Measurements from ENCODE around the gene RSPO1.
"Not testable (repeated sequence)": the region's sequence is repeated elsewhere in the genome, so short reads cannot be mapped to it uniquely, and the experiment has no call there.

The RSPO1 gene, protein sequence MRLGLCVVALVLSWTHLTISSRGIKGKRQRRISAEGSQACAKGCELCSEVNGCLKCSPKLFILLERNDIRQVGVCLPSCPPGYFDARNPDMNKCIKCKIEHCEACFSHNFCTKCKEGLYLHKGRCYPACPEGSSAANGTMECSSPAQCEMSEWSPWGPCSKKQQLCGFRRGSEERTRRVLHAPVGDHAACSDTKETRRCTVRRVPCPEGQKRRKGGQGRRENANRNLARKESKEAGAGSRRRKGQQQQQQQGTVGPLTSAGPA

DNA sequence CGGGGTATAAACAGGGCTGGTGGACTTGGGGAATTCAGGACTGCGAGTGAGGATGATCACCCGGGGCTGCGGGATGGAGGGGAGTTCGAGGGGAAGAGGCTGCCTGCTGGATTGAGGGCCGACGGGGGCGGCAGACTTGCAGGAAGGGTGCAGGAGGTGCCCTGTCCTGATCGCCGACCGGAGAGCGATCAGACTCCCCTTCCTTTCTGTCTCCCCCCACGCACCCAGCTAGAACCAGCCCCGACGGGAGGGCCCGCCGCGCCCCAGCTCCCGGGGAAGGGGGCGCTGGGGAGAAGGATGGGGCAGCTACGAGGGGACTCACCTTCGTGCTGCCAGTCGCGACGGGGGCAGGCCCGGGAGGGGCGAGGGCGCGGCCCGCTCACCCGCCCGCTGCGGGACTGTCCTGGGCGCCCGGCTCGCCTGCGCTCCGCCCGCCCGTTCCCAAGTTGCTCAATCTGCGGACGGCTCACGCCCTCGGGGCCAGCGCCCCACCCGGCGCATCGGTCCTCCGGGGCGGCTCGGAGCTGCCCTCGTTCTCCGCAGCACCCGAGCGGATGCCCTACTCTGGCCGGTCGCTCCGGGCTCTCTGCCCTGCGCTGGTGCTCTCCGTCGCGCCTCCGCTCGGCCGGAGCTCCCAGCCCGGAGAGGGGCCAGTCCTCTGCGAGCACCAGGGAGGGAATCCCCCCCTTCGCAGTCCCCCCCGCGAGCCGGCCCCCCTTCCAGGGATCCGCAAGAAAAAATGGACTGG lies at the start of gene RSPO1:
RSPO1 (minus strand) TSS at position 649 of the 748 bp plus-strand sequence. CDS start 5,231 bp downstream, outside the sequence.
- no peak for DNase-seq

DNA sequence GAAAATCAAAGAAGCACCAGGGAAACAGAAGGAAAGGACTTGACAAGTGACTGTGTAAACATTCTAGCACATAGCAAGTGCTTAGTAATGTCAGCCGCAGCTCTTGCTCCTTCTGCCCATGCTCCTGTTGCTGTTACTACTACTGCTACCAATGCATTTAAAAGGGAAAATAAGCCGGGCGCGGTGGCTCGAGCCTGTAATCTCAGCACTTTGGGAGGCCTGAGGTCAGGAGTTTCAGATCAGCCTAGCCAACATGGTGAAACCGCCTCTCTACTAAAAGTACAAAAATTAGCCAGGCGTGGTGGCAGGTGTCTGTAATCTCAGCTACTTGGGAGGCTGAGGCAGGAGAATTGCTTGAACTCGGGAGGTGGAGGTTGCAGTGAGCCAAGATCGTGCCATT lies 49.5 kb upstream of the RSPO1 start:
- not testable (repeated sequence) for DNase-seq

DNA sequence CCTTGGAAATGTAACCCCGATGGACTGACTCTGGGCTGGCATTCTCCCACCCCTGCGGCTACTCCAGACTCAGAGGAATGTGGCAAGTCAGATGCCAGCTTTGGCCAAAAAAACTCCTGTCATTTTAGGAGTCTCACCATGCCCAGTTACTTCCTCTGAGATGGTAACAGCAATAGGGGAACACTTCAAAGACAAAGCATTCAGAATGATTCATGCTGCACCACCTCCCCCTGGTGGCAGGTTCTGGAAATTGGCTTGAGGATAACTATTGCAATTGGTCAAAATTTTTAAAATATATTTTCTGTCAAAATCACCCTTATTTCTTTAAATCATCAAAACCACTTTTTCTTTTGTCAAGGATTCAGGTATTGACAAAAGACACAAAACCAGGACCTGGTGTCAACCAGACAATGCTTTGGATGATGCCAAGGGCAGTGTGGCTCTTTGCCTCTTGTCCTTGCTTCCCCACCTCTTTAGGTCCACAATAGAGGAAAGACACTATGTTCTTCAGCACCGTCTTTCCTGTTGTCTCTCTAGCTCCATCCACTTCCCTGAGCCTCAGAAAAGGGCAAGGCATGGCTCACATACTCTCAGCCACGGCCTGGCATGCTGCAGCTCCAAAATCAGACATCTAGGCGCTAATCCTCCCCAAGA lies 47.8 kb upstream of the RSPO1 start:
- DNase-seq = peak; percentile 47

DNA sequence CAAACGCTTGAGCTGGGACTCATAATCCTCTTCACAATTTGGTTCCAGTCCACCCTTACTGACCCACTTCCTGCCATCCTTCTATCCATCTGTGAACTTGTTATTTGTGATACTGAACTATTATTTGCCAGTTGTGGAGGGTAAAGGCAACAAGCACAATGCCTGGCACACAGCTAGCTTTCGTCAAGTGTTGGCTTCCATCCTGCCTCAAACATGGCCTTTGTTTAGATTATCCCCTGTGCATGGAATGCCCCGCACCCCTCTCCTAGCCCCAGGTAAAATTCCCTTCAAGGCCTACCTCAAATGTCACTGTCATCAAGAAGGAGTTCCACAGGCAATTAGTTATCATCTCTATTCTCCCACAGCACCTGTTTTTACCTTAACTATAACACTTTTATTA lies 46.2 kb upstream of the RSPO1 start:
- no peak for DNase-seq

DNA sequence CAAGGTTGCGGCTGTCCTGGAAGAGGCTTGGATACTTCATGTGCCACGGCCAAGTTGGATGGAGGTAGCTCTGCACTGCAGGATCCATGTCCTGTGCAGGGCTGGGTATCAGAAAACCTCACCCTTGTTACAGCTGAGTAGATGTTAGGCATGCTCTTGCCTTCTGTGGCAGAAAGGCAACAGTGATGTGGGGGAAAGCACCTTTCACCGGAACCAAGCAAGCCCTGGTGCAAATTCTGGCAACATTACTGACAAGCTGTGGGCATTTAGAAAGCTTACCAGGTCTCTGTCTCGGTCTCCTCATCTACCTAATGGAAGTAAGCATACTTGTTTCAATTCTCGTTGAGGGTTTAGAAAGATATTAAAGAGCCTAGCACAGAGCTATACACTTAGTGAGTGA lies 43.1 kb upstream of the RSPO1 start:
- no peak for DNase-seq

DNA sequence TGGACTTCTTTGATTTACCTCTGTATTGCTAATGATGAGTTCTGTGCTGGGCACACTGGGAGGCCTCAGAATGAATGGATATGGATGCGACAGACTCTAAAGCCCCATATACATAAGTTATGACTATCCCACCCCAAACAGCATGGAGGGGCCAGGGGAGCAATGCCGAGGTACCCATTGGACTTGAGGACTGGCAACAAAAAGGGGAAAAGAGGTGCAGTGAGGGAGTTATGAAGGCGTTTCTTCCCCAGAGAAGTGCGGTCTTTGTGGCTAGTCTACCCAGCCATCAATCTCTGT lies 42.4 kb upstream of the RSPO1 start:
- no peak for DNase-seq

DNA sequence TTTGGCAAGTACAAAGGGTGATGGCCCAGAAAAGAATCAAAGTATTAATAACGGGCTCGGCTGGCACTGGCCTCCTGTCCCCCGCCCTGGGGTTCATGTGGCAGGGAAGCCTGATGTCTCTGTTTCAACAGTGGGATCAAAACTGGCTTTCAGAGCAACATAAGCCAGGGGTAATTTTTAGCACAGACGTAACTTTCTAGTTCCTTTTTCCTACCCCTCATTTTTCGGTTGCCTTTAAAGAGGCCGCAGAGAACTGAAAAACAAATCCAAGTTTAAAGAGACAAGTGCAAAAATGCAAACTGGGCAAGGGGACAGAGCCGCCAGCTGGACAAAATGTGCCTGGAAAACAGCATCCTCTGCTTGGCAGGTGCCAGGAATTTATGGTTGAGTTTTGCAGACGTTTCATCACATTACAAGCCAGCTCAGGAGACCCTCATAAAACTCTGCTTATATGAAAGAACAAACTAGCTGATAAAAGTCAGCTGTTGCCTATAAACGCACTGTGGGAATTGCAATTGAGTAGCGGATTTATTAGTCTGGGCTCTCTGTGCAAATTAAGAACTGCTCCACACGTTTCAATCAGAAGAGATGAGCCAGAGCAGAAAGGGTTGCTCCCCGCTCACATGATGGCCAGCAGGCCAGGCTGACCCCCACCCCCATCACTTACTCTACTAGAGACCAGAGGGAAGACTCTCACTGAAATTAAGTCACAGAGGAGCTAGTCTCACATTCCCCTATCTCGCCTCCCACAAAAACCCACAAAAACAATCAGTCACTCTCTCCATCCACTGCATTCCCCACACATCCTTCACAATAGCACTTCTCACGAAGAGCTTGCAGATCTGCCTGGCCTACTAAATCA lies 41.8 kb upstream of the RSPO1 start:
- DNase-seq = no peak

DNA sequence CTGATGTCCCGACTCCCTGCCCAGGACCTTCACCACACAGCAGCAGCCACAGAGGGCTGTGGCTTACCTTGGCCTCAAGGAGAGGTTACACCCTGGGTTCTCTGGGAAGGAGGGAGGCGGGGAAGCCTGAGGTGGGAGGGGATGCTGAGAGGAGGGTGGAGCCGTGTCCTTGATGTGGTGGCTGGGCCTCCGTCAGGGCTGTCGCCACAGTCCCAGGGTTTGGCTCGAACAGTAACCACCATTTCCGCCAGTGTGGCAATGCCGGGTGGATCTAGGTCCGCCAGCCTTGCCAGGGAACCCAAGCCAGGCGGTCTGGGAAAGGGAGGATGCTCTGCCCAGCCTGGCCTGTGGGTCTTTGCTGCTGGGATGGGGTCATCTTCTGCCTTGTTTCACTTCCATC lies 39.2 kb upstream of the RSPO1 start:
- no peak for DNase-seq

DNA sequence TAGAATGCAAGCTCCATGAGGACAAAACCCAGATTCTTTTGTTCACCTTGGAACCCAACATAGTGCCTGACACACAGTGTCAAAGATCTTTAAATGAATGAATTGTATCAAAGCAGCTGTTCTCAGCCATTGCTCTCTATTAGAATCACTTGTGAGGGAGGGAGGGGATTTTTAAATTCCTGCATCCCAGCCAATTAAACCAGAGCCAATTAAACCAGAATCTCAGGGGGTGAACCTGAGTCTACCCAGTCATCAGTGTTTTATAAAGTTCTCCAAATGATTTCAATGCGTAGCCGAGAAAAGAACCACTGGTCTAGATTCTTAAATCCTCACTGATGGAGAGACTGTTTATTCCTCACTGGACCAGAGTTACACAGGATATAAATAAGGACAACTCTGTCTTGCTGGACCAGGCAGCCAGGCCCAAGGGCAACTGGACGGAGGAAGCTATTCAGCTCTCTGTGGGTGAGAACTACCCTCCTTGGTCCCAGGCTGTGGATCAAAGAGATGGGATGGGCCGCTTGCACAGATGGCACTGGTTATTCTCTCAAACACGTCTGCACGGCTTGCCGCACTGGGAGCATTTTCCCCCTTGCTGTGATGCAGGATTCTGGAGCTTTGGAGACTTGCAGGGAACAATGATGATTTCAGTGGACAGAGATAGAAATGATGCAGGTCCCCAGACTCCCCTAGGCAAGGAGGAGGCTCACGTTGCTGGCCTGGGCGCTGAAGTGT lies 37.6 kb upstream of the RSPO1 start:
- DNase-seq = no peak

DNA sequence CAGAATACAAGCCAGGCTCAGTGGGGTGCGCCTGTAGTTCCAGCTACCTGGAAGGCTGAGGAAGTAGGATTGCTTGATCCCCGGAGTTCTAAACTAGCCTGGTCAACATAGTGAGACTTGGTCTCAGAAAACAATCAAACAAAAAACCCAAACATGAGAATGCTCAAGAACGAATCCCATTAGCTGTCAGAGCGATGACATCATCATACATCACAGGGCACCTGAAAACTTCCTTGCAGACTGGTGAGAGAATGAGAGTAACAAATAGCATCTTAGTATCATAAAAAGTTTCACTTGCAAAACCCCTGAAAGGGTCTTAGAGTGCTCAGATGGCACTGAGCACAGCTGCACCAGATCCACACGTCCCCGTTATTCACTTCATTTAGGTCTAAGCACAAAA lies 36.6 kb upstream of the RSPO1 start:
- no peak for DNase-seq

DNA sequence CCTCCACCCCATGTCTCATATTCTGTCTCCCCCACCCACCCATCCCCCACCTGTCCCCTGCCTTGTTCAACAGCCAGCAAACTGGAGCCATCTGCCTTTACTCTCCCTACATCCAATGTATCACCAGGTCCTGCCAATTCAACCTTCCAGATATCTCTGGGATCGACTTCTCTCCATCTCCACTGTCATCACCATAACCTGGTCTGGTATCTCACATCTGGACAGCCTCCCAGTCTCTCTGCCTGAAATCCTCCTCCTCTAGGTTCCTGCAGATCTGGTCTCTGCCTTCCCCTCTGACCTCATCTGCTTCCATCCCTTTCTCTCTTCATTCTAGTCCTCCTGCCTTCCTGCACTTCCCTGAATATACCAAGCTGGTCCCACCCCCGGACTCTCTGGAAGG lies 35.4 kb upstream of the RSPO1 start:
- no peak for DNase-seq

DNA sequence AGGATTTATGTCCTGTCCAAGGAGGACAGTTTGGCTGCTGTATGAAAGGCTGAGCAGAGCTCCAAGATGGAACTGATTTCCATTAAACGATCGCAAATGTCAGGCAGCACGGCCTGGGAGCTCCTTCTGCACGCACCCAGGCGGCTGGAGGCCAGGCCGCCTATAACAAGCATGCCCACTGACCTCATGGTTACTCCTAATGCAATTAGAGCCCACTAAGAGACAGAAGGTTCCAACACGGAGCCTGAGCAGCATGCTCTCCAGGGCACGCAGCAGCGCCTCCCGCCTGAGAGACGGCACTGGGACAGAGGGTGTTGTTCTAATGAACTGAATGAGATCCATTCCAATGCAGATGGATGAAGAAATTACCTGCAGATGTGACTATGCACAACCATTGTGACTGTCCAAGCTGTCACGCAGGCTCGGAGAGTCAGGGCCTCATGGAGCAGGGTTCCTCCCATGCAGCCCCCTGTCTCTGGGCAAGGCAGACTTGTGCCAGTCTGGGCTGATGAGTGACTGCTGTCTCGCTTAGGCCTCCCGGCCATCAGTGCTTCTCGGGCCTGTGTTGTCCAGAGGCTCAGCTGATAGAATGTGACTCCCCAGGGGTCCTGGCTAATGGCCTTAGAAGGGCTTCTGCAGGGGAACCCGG lies 32.5 kb upstream of the RSPO1 start:
- DNase-seq = no peak

DNA sequence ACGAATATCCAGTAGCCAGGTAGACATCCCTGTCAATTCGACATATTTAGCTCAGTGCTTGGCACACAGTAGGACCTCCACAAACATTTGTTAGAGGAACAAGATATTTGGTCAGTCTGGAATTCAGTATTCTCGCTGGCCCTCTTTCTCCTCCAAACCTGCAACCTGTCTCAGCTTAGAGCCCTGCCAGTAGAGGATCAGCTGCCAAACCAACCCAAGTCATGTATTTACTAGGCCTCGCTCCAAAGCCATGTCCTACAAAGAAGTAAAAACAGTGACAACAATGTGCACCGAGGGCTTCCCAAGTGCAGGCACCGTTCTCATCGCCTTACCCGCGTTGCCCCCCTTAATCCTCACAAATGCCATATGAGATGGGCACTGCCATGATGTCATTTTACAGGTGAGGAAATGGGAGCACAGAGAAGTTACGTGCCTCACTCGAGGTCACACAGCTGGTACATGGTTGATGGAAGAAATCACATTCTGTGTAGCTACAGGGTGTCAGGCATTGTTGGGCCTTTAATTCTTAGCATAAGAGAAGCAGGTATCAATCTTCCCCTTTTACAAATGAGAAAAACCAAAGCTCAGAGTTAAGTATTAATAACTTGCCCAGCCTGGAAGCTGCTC lies 31.7 kb upstream of the RSPO1 start:
- no peak for DNase-seq

DNA sequence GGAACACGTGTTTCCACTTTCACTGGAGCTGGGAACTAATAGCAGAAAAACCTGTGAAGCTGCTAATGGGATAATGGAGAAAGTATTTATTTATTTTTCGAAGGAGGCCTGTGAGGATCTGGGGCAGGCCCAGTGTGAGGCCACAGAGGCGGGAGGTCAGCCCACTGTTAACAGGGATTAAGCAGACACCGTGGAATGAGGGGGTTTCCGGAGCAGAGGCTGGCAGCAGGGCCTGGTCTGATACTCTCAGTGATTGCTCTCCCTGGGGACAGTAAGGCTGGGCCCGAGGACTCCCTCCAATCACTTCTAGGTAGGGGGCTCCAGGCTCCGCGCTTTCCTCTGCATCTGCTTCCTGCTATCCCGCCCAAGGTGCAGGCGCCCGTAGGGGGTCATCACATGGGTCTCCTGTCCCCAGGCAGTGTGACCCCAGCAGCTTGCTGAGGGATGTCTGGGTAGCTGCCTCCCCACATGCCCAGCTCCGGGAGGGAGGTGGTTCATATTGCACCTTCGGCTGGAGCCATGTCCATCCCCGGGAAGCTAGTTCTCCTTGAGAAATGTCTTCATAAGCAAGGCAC lies 28.8 kb upstream of the RSPO1 start:
- no peak for DNase-seq

DNA sequence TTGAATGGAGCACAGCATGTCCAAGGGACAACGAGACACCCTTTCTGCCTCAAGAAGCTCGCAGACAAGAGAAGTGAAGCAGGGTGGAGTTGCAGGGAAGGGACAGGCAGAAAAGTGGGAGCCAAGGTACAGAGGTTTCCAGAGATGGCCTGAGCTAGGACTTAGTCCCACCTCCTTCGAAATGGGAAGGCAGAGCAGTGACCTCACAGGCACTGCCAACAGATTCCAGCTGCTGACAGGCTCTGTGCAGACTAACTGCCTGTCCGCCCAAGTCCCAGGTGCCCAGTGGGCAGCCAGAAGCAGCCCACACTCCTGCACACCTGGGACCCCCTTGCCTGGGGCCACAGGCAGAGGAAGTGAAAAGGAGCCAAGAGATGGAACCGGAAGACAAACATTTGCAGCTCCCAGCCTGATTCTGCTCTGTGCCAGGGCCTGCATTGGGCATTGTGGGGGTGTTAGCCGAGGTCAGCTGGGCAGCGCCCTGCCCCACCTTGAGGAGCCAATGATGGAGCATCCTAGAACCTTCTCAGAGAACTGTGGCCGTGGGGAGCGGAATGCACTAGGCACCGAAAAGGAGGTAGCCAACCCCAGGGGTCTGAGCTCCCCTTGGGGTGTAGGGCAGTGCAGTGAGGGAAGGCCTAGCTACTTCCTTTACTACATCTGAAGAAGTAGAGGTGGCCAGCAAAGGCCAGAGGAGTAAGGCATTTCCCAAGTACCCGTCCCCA lies 27.5 kb upstream of the RSPO1 start:
- no peak for DNase-seq

DNA sequence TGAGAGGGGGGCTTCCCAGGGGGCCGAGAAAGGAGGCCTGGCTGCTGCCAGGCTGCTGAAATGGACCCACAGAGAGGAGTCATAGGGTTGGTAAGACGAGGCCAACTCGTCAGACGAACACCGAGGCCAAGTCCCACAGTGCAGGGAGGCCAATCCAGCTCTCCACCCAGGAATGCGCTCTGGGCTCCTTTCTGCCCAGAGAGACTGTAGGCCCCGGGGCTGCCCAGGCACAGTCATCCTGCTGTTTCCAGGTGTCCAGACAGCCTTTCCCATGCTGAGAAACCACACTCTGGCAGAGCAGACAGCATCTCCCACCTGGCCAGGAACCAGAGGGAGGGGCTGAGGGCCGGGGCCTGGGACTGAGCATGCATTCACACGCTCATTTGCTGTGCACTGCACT lies 26.7 kb upstream of the RSPO1 start:
- no peak for DNase-seq

DNA sequence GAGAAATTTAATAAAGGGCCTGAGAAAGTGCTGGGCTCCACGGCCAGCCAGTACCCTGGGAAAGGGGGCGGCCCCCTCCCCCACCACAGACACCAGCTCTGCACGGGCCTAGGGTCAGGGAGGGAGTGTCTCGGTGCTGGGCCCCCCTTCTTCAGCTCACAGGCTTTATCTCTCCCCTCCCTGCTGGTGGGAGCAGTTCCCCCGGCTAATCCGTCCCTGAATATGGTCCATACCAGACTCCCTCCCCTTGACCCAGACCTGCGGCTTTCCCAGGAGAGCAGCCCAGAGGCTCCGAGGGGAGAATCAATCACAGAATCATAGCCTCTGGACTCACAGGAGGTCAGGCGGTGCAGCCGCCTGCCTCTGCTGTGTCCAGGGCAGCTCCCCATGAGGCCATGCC lies 26.0 kb upstream of the RSPO1 start:
- no peak for DNase-seq

DNA sequence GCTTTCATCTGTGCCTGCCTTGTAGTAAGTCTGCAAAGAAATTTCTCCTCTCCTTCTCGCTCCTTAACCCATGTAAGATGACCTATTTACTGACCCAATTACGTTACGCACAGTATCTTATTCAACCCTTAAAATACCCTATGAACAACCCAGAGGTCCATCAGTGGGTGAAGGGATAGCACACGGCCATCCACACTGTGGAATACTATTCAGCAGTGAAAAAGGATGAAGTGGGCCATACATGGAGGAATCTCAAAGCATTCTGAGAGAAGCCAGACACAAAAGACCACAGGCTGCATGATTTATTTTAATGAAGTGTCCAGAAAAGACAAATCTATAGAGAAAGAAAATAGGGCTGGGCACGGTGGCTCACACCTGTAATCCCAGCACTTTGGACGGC lies 23.8 kb upstream of the RSPO1 start:
- no peak for DNase-seq

DNA sequence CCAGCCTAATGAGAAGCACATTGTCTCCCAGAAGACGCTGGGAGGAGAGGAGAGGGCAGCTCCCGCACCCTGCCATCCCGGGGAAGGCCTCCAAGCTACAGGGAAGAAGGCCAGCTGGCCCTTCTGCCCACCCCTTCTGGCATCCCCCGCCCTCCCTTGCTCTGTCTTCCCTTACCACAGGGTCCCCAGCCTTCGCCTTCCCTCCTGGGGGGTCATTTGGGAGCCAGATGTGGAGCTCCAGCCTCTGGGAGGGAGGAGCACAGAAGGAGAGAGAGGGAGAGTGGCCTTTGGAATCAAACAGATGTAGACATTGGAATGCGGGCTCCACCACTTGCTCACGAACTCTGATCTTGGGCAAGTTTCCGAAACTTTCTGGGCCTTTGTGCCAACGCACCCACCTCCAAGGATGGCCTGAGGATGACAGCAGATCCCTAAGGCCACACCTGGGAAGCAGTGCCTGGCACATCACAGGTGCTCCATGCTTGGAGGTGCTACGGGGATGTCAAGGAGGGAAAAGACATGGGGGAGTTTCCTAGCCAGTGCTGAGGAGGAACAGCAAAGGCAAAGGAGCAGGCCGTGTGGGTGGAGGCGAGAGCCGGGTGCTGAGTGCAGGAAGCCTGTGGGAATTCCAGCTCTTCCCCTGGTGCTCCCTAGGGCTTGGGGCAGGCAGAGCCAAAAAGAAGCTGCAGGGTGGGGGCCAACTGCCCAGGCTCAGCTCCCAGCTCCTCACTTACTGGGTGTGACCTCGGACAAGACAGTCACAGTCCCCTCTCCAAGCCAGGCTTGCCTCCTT lies 23.1 kb upstream of the RSPO1 start:
- DNase-seq = no peak

DNA sequence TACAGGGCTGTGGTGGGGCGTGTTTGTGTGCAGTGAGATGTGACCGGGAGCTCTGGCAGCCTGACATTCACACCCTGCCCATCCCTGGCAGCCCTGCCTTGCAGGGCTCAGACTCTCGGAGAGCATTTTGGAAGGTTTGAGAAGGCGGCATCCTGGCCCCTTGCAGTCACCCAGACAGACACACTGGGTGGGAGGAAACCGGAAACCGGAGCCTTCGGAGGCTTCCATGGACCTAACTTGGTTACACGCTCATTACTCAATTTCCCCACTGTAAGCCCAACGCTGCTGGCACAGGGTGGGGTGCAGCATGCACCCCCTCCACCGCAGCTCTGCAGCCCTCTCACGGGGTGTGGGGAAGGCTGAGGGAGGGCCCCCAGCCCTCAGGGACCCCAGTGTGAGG lies 22.2 kb upstream of the RSPO1 start:
- DNase-seq = no peak

All from NCI-H1436 (cell line).